ENCODE measurements around the gene GALNT1. TPM values are rescaled to one million over a fixed set of nuclear protein-coding genes. Genes with fewer than 3 reads are reported as not detected.

The GALNT1 gene
- total and polyA plus RNA-seq, 10 of the 15 experiments (the other 5 are each of a cell fraction or from before 2014, with no cell fraction given): 8.0 to 53.7 (median 29.9) TPM

GRCh38 chr18:35559867-35560266, 21.7 kb upstream of the GALNT1 start:
- no peak for FAIRE-seq
- Histone ChIP-seq H4K20me1 (ENCODE audit: control insufficient read depth, insufficient read depth) (no peaks in the 10 kb centered on the region), H3K79me2 (ENCODE audit: control insufficient read depth, insufficient read depth, low read length) (no peaks in the 10 kb centered on the region), H3K9me3 (replicated peaks; ENCODE audit: control insufficient read depth, insufficient read depth, low read length) (no peaks in the 10 kb centered on the region), H3K36me3 (ENCODE audit: control insufficient read depth in 2 of 2, insufficient read depth in 2 of 2, low read length in 1 of 2) (no peaks in the 10 kb centered on the region), H3K27ac (ENCODE audit: control insufficient read depth, insufficient read depth) (no peak overlapping the region), H3K4me1 (ENCODE audit: control insufficient read depth, insufficient read depth, low read length) (peaks cover under 1% of the 10 kb centered on the region; the same call in 1 of the 2 replicates), H3K4me3 (no peak overlapping the region), H3K9ac (ENCODE audit: control insufficient read depth, insufficient read depth, low read length) (no peak overlapping the region), H2AFZ (ENCODE audit: control insufficient read depth, low read depth, low read length) (no peak overlapping the region), H3K27me3 (replicated peaks in 1 of 2; ENCODE audit: control insufficient read depth in 2 of 2, insufficient read depth in 2 of 2, low read length in 1 of 2) (no peaks in the 10 kb centered on the region), H3K4me2 (ENCODE audit: control insufficient read depth, insufficient read depth) (no peak overlapping the region)
- CTCF ChIA-PET: interaction anchor here (0.6 to 1.9 kb wide), 5 partner anchors 10 to 173 kb away, joined by 3 to 6 read pairs (median 4); no protein-coding TSS in a partner anchor
- DNase-seq (ENCODE audit: low read depth, low spot score): no peak
- no peak for ATAC-seq
- POLR2A ChIA-PET: interaction anchor here (1.4 kb wide), 1 partner anchor 10 kb away, joined by 3 read pairs; no protein-coding TSS in a partner anchor
- intact Hi-C loops (cut with micrococcal nuclease; ENCODE audit: unreplicated experiment) (no loop called here), in situ Hi-C loops (cut with MboI) (no loop called here)
- SMC1A ChIA-PET (ENCODE audit: uncharacterized antibody, unreplicated experiment): interaction anchor here (0.6 to 1.0 kb wide), 3 partner anchors 8 to 153 kb away, joined by 3 read pairs; no protein-coding TSS in a partner anchor
- RAD21 ChIA-PET (ENCODE audit: unreplicated experiment): no interaction called here
- no peak for TF ChIP-seq CHD1 (IDR thresholded peaks at IDR 0.05; ENCODE audit: low read depth, low read length)
- no peak for TF ChIP-seq SREBF1 (IDR thresholded peaks at IDR 0.05; ENCODE audit: low read length)
- TF ChIP-seq ESRRA (IDR thresholded peaks at IDR 0.05; ENCODE audit: low read length): no peak
- no peak for TF ChIP-seq IRF4 (IDR thresholded peaks at IDR 0.05; ENCODE audit: low read depth, low read length)
- no peak for TF ChIP-seq SUPT20H (IDR thresholded peaks at IDR 0.05; ENCODE audit: borderline replicate concordance, control insufficient read depth, low read depth, low read length)
- TF ChIP-seq EGR1 (IDR thresholded peaks at IDR 0.05; ENCODE audit: borderline replicate concordance in 1 of 2, low read depth in 2 of 2, low read length in 2 of 2): no peak
- no peak for TF ChIP-seq E2F8 (IDR thresholded peaks at IDR 0.05; ENCODE audit: low read depth, partially characterized antibody)
- TF ChIP-seq RELB (IDR thresholded peaks at IDR 0.05; ENCODE audit: low read depth): no peak
- TF ChIP-seq NBN (IDR thresholded peaks at IDR 0.05): no peak
- TF ChIP-seq HCFC1 (IDR thresholded peaks at IDR 0.05; ENCODE audit: low read length): no peak
- TF ChIP-seq YY1 (IDR thresholded peaks at IDR 0.05; ENCODE audit: low read depth, low read length): no peak
- no peak for TF ChIP-seq NKRF (conservative IDR thresholded peaks at IDR 0.05)
- TF ChIP-seq CBX3 (IDR thresholded peaks at IDR 0.05; ENCODE audit: borderline replicate concordance, low read depth): no peak
- TF ChIP-seq E2F4 (IDR thresholded peaks at IDR 0.05; ENCODE audit: low read depth, low read length): no peak
- BruUV-seq (replicated peaks): no TSS peak
